DMS153 treated with DMSO at 0.1 percent for 48 hours (cell line): ENCODE data around the gene COQ7.

Experiments
- DNase-seq: peaks from one replicate; lab custom pipeline; 2025; ENCODE audit not compliant: unreplicated experiment; lab: John Stamatoyannopoulos, UW

Gene COQ7

DNA sequence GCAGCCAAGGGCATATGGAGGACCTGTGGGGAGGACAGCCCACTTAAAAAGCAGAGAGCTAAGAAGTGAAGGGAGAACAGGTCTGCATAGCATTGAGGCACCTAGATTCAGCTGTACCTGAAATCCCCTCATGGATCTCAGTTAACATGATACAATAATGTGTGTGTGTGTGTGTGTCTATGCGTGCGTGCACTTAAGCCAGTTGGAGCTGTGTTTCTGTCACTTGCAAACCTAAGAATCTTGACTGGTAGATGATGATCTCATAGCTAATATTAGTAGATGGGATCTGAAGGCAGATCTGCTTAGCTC, 44.6 kb downstream of the COQ7 start:
- no peak for DNase-seq

DNA sequence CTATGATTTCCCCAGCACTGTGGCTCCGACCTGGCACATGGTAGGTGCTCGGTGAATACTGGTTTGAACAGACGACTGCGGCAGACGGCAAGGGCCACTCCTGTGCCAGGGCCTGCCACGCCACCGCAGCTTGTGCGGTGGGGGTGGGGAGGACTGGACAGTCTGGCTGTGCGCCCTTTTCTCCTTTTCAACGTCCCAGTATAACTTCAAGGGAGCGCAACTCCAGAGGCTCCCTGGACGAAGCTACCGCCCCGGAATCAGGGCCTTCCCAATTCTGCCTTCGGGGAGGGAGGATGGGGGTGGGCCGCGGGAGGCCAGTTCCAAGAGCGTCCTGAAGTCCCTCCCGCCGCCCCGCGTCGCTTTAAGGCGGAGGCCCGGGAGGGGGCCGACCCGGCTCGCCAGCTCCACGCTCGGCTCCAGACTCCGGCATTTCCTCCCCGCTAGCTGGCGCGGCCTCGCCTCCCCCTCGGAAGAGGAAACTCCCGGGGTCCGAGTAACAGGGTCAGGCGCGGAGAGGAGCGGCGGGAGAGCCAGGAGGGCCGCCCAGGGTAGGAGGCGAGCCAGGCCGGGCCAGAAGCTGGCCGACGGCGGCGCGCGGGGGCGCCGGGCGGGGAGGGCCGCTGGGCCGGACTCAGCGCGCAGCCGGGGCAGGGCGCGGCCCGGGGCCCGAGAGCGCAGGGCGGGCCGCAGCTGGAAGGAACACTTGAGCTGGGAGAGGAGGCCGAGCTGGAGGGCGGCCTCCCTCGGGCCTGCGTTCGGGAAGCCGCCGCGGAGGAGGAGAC, 46.4 kb downstream of the COQ7 start, which contains the start of gene ITPRIPL2:
Gene ITPRIPL2, plus strand, starts transcription at position 388 of the 782 bp plus-strand sequence. CDS start 498 bp downstream, outside the sequence.
- DNase-seq = peak; percentile 28

DNA sequence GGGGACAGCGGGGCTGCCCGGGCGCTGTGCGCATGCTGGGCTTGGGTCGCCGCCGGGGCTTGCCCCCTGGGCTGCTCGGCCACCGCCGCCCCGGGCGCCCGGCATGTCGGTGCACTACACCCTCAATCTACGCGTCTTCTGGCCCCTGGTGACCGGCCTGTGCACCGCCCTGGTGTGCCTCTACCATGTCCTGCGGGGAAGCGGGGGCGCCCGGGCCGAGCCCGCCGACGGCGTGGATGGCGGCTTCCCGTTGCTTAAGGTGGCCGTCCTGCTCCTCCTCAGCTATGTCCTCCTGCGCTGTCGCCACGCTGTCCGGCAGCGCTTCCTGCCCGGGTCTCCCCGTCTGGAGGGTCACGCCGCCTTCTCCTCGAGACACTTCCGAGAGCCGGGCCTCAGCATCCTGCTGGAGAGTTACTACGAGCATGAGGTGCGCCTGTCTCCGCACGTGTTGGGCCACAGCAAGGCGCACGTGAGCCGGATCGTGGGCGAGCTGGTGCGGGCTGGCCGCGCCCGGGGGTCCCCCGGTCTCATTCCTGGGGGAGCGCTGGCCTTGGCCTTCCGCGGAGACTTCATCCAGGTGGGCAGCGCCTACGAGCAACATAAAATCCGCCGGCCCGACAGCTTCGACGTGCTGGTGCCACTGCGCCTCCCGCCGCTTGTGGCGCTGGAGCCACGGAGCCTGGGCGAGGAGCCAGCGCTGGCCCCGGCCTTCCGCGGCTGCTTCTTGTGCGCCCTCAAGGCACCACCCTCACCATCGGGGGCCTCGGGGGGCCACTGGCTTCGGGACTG, 47.1 kb downstream of the COQ7 start:
- no peak for DNase-seq

DNA sequence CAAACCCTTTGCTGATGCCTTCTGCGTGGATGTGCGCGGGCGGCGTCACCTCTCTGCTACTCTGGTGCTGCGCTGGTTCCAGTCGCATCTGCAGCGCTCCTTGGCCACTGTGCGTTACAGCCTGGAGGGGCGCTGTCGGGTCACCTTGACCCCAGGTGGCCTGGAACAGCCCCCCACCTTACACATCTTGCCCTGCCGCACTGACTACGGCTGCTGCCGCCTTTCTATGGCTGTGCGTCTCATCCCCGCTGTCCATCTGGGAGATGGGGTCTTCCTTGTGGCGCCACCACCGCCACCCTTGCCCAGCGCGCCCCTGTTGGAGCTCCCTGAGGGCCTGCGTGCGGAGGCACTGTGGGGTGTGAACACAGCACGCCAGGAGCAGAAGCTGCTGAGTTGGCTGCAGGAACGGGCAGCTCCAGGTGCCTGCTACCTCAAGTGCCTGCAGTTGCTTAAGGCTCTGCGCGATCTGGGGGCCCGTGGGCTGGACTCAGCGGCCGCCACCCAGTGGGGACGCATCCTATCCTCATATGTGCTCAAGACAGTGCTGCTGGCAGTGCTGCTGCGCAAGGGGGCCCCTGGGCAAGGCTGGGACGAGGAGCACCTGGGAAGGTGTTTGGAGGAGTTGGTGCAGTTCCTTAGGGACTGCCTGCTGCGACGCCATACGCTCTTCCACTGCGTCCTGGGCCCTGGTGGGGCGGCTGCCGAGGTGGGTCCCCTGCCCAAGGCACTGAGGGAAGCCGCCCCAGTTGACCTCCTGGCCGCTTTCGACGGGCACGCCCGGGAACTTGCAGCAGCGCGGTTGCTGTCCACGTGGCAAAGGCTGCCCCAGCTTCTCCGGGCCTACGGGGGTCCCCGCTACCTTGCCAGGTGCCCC, 48.0 kb downstream of the COQ7 start:
- no peak for DNase-seq

DNA sequence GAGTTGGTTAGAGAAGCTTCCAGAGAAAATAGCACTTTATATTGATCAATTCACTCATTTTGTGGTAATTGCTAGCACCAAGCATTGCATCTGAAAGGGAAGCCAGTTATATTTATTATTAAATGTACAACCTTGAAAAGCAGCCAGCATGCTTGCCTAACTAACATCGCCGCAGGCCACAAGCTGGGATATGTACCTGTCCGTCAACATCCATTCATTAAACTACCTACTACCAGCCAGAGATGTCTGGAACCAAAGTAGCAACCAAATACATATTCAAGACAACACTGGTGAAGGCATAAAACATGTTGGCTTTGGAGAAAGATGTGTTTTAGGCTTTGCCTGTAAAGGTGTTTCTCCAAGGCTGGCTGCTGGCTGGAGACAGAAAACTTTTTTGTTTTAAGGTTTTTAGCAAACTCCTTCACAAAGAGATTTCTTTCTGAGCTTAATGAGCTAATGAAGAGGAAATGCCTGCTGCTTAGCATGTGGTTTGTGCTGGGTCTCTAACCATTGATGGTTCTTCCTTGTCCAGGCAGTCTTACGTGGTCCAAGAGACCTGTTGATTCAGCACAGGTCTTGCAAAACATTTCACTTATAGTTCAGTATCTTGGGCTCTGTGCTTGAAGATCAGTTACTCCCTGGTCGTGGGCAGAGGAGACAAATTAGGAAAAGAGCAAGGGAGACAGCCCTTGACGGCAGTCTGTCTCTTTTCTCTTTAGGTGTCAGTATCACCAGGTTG, 49.5 kb downstream of the COQ7 start:
- DNase-seq = no peak

DNA sequence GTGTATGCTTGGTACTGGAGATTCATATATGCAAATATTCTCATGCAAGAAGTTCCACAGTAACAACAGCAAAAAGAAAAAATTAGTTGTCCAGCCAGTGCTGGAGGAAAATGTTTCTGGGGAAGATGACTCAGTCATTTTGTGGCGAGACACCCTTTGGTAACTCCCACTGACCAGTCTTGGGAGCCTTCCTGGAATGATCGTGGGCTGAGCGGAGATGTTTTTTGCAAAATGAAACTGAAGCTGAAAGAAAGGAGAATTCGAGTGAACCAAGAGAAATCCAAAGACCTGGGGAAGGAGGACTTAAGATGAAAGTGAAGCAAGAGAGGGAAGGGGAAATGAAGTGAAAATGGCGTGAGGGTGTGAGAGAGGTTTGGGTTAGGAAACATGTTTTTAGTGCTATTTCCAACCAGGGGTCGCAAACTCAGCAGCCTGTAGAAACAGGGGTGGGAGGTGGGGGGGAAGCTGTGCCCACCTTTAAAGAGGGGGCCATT, 51.6 kb downstream of the COQ7 start:
- no peak for DNase-seq

DNA sequence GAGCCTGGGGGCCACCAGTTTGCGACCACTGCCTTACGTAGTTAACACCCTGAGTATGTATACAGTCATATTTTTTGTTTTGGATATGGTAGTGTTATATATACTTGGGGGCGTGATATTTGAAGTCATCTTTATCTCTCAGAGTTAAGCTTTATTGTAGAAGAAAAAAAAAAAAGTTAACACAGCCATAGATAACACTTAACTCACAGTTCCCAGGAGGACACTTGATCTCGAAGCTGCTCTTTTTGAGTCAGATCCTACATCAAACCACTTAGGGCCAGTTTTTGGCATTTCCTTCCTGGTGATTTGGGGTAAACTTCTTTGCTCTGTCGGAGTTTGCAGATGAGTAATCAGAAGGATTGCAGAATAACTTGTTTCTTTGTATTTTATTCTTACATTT, 52.1 kb downstream of the COQ7 start:
- no peak for DNase-seq

DNA sequence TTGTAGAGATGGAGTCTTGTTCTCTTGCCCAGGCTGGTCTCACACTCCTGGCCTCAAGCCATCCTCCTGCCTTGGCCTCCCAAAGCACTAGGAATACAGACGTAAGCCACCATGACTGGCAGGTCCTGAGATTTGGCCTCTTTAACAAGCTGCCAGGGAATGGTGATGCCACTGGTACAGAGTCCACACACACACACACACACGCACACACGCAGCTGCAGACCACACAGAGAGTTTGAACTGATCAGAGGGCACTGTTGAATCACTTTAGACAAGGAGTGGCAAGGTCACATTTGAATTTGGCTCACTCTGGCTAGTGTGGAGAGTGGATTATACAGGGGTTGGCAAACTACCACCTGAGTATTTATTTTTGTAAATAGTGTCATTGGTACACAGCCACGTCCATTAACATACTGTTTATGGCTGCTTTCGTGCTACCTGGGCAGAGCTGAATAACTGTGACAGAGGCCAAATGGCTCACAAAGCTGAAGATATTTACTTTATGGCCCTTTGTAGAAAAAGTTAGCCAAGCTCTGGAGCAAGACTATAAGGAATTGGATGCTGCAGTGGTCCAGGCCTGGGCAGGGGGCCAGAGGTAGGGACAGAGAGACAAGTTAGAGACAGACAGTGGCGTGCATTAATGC, 56.2 kb downstream of the COQ7 start:
- no peak for DNase-seq

DNA sequence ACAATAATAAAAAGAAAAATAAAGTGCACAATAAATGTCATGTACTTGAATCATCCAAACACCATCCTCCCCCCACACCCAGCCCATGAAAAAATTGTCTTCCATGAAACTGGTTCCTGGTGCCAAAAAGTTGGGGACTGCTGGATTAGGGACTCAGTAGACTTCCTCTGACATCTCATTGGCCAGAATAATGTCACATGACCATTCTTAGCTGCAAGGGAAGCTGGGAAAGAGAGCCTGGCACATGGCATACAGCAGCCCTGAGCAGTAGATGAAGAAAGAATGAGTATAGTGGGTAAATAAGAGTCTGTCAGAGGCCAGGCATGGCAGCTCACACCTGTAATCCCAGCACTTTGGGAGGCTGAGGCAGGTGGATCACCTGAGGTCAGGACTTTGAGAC, 58.9 kb downstream of the COQ7 start:
- no peak for DNase-seq

DNA sequence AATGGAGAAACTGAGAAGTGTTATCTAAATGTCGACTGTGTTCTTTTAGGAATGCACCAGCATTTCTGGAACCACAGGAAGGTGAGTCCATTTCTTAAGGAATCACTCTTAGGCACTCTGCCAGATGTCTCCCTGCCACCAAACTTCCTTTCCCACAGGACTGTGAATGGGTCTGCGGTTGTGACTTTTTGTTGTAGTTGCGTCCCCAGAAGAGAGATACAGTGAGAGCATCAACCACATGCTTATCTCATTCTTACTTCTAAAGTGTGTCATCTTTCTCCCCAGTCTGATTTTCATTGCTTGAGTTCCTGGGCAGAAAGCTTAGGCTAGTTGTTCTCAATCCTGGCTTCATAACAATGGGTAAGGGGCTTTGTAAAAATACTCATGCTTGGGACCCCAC, 59.8 kb downstream of the COQ7 start:
- no peak for DNase-seq

DNA sequence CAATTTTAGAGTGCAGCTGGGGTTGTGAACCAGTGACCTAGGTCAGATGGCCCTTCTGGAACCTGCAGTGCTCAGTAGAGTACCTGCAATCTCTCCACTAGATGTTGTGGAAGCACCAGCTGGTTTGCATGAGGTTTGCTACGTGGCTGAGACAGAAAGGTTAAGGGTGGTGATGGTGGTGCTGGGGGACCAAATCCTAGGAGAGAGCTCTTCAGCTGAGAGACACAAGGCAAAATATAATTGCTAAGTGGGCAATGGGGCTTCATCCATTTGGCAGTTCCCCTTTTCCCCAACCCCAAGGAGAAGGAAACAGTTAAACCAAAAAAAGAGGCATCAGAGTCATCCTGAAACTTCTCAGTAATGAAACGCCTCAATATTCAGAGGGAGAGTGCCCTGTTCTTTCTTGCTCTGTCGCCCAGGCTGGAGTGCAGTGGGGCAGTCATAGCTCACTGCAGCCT, 60.3 kb downstream of the COQ7 start:
- no peak for DNase-seq

DNA sequence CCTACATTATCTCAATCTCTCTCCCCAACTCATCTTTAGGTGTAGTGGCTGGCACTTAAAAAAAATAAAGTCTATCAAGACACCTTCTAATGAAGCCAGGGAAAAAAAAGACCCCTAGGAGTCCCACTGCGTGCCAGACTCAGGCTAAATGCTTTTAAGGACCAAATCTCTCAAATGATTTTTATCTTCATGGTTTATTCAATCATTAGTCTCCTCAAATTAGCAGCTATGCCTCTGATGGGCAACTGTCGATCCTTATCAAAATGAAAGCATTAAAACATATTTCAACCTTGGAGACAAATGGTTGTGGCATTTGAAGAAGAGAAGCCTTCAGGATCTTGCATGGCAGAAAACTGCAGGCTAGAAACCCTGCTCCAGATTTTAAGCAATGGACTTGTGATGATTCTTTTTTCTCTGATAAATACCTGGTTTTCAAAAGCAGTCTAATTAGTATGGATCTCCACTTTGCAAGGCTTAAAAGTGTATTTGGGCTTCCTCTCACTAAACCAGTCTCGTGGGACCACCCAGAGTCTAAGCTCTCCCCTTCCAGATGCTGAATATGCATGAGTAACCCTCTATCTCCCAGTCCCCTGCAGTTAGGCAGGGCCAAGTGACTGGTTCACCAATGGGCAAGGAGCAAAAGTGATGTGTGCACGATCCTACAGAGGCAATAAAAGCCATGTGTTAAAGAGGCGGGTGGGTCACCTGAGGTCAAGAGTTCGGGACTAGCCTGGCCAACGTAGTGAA, 61.2 kb downstream of the COQ7 start:
- no peak for DNase-seq
